Measurements from ENCODE around the gene OR2T6. TPM values are rescaled to one million over a fixed set of nuclear protein-coding genes. Genes with fewer than 3 reads are reported as not detected.

Gene OR2T6
- total and polyA plus RNA-seq, 2 donors (not counting 3 experiments of a cell fraction or from before 2014, with no cell fraction given): not detected

GRCh38 chr1:248373761-248374160 lies 1.8 kb upstream of the OR2T6 start:
- H3K27ac ChIP-seq (ENCODE audit: insufficient read depth, low read depth, low read length): no peak overlapping the region
- dilution Hi-C loops (cut with MboI; ENCODE audit: extremely low pct_ligation_motif_present, low sequenced_read_pairs): no loop called here

More at GRCh38 chr1:248373761-248374160, 1.8 kb upstream of the OR2T6 start:
- no peaks in the 10 kb centered on the region for H3K27me3 ChIP-seq (ENCODE audit: control insufficient read depth in 2 of 2, insufficient read depth in 2 of 2, low read length in 2 of 2)
- ChIA-PET POLR2A (no interaction called here), CTCF (no interaction called here)
- H3K9ac ChIP-seq (replicated peaks; ENCODE audit: extremely low read depth, insufficient read depth, low read length): no peak overlapping the region
- no peak for FAIRE-seq
- no TSS peak for BruUV-seq (replicated peaks)
- H3K9me3 ChIP-seq (replicated peaks; ENCODE audit: control insufficient read depth, insufficient read depth, low read length): no peaks in the 10 kb centered on the region
- no peaks in the 10 kb centered on the region for H3K36me3 ChIP-seq (ENCODE audit: control insufficient read depth in 2 of 2, extremely low read depth in 1 of 2, insufficient read depth in 2 of 2, low read length in 2 of 2)
- TF ChIP-seq CTCF (IDR thresholded peaks at IDR 0.05; ENCODE audit: extremely low read depth in 1 of 2, insufficient read depth in 1 of 2, low read depth in 1 of 2, low read length in 2 of 2): no peak
- TF ChIP-seq FOS (IDR thresholded peaks at IDR 0.05; ENCODE audit: borderline replicate concordance, insufficient read depth, low read length): no peak
- no peak for TF ChIP-seq MAX (IDR thresholded peaks at IDR 0.05; ENCODE audit: insufficient read depth, insufficient read length)
- no peaks in the 10 kb centered on the region for H3K79me2 ChIP-seq (ENCODE audit: control insufficient read depth, insufficient read depth, low read length)
- H3K4me3 ChIP-seq (replicated peaks in 1 of 3; ENCODE audit: insufficient read depth in 1 of 3, low read depth in 1 of 3, low read length in 3 of 3): no peak overlapping the region
- intact Hi-C loops (cut with micrococcal nuclease): no loop called here
- H3K4me2 ChIP-seq (ENCODE audit: insufficient read depth, low read length): no peak overlapping the region
- no peaks in the 10 kb centered on the region for H3K9me1 ChIP-seq (replicated peaks; ENCODE audit: control insufficient read depth, extremely low read depth, insufficient read depth, low read length)
- H3K4me1 ChIP-seq (ENCODE audit: control insufficient read depth, extremely low read depth, insufficient read depth, low read length): no peaks in the 10 kb centered on the region
- no peak for DNase-seq (ENCODE audit: low read depth, low spot score)
- H2AFZ ChIP-seq (ENCODE audit: low read depth, low read length): no peak overlapping the region
- H4K20me1 ChIP-seq (replicated peaks; ENCODE audit: control insufficient read depth, extremely low read depth, insufficient read depth, low read length): no peaks in the 10 kb centered on the region

Measured in endothelial cell of umbilical vein (primary cell).